ENCODE results near the gene SYNGR1.

The SYNGR1 gene

GRCh38 chr22:39349967-39350726 is at the start of gene SYNGR1:
Gene SYNGR1 (plus strand): TSS chr22:39349991. CDS start chr22:39350011, 20 bp downstream.
- H3K4me1 ChIP-seq (ENCODE audit: low read depth, poor library complexity, severe bottlenecking), result no peaks in the 10 kb centered on the region
- no peak within 1 kb of the TSS for H3K4me3 ChIP-seq (IDR thresholded peaks at IDR 0.05; ENCODE audit: insufficient read depth, low read depth, low read length)
- TF ChIP-seq CTCF (conservative IDR thresholded peaks at IDR 0.05; ENCODE audit: low read depth, low read length), result no peak
- H3K36me3 ChIP-seq (ENCODE audit: insufficient read depth), result no peaks in the 10 kb centered on the region
- H2AFZ ChIP-seq (ENCODE audit: low read depth), result peak within 1 kb of the TSS; percentile 88
- no peaks in the 10 kb centered on the region for H4K20me1 ChIP-seq (ENCODE audit: insufficient read depth)
- H3K9ac ChIP-seq, result no peak within 1 kb of the TSS
- peak within 1 kb of the TSS; percentile 36; the same call in 1 of the 2 replicates for H3K4me2 ChIP-seq
- H3K27ac ChIP-seq, result no peak within 1 kb of the TSS
- H3K79me2 ChIP-seq (ENCODE audit: insufficient read depth, low read depth), result no peaks in the 10 kb centered on the region
- 0 out of 2 replicates have a peak, but pooled peaks cover 2% of the 10 kb centered on the region for H3K27me3 ChIP-seq (ENCODE audit: insufficient read depth, low read depth)

GRCh38 chr22:39300186-39300830 is 49.5 kb upstream of the SYNGR1 start:
- no peaks in the 10 kb centered on the region for H3K79me2 ChIP-seq (ENCODE audit: insufficient read depth, low read depth)
- no peak overlapping the region for H2AFZ ChIP-seq (ENCODE audit: low read depth)
- peaks cover 5% of the 10 kb centered on the region for H3K4me1 ChIP-seq (ENCODE audit: low read depth, poor library complexity, severe bottlenecking)
- TF ChIP-seq CTCF (conservative IDR thresholded peaks at IDR 0.05; ENCODE audit: low read depth, low read length), result no peak
- no peak overlapping the region for H3K4me3 ChIP-seq (IDR thresholded peaks at IDR 0.05; ENCODE audit: insufficient read depth, low read depth, low read length)
- peaks cover 41% of the 10 kb centered on the region for H3K27me3 ChIP-seq (ENCODE audit: insufficient read depth, low read depth)
- no peaks in the 10 kb centered on the region for H3K36me3 ChIP-seq (ENCODE audit: insufficient read depth)
- no peak overlapping the region for H3K9ac ChIP-seq
- no peak overlapping the region for H3K4me2 ChIP-seq
- no peaks in the 10 kb centered on the region for H4K20me1 ChIP-seq (ENCODE audit: insufficient read depth)
- H3K27ac ChIP-seq, result no peak overlapping the region

GRCh38 chr22:39301108-39301507 is 48.7 kb upstream of the SYNGR1 start:
- Histone ChIP-seq H2AFZ (ENCODE audit: low read depth) (no peak overlapping the region), H3K9ac (no peak overlapping the region), H3K4me2 (no peak overlapping the region), H3K27me3 (ENCODE audit: insufficient read depth, low read depth) (peaks cover 37% of the 10 kb centered on the region), H3K36me3 (ENCODE audit: insufficient read depth) (no peaks in the 10 kb centered on the region), H3K4me3 (IDR thresholded peaks at IDR 0.05; ENCODE audit: insufficient read depth, low read depth, low read length) (no peak overlapping the region), H3K79me2 (ENCODE audit: insufficient read depth, low read depth) (no peaks in the 10 kb centered on the region), H3K27ac (no peak overlapping the region), H3K4me1 (ENCODE audit: low read depth, poor library complexity, severe bottlenecking) (peaks cover 5% of the 10 kb centered on the region), H4K20me1 (ENCODE audit: insufficient read depth) (no peaks in the 10 kb centered on the region)
- no peak for TF ChIP-seq CTCF (conservative IDR thresholded peaks at IDR 0.05; ENCODE audit: low read depth, low read length)

DNA sequence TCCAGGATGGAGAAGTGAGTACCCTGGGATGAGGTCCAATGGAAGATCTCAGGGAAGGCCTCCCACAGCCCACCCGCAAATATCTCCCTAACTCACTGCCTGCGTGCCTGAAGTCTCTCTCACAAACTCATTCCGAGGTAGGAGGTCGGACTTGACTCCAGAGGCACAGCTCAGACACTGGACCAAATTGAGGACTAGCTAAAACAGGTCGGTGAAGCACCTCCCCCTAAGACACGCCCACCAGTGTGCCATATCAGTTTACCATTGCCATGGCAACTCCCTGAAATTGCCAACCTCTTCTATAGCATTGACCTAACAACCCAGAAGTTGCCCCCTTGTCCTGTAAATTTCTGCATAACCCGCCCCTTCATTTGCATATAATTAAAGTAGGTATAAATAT is 47.9 kb upstream of the SYNGR1 start:
- Histone ChIP-seq H3K4me3 (IDR thresholded peaks at IDR 0.05; ENCODE audit: insufficient read depth, low read depth, low read length) (no peak overlapping the region), H2AFZ (ENCODE audit: low read depth) (no peak overlapping the region), H3K27me3 (ENCODE audit: insufficient read depth, low read depth) (peaks cover 33% of the 10 kb centered on the region), H3K79me2 (ENCODE audit: insufficient read depth, low read depth) (no peaks in the 10 kb centered on the region), H3K4me1 (ENCODE audit: low read depth, poor library complexity, severe bottlenecking) (peaks cover 5% of the 10 kb centered on the region), H3K4me2 (no peak overlapping the region), H4K20me1 (ENCODE audit: insufficient read depth) (no peaks in the 10 kb centered on the region), H3K27ac (no peak overlapping the region), H3K36me3 (ENCODE audit: insufficient read depth) (no peaks in the 10 kb centered on the region), H3K9ac (no peak overlapping the region)
- no peak for TF ChIP-seq CTCF (conservative IDR thresholded peaks at IDR 0.05; ENCODE audit: low read depth, low read length)

All from KMS-11 (cell line).